ENCODE results near the gene ACOX3. TPM values are rescaled to one million over a fixed set of nuclear protein-coding genes. Genes with fewer than 3 reads are reported as not detected.

ACOX3 gene
- total and polyA plus RNA-seq, 9 of the 15 experiments (the other 6 are each of a cell fraction or from before 2014, with no cell fraction given) = 0.68 to 7.3 (median 3.7) TPM

- TF ChIP-seq GTF3C2 (IDR thresholded peaks at IDR 0.05; ENCODE audit: borderline replicate concordance, extremely low read depth, insufficient read length) = peak; percentile 23
- TF ChIP-seq SREBF2 (CRISPR knock-in tag; IDR thresholded peaks at IDR 0.05) = no peak
- no peak for TF ChIP-seq HEY1 (CRISPR knock-in tag; IDR thresholded peaks at IDR 0.05; ENCODE audit: borderline replicate concordance)
- TF ChIP-seq ZNF3 (CRISPR knock-in tag; IDR thresholded peaks at IDR 0.05) = no peak
These were observed 47.8 kb downstream of the ACOX3 start (continued) for GRCh38 chr4:8392591-8393190.

- H3K4me2 ChIP-seq (ENCODE audit: insufficient read depth, low read length) = no peak overlapping the region
- intact Hi-C loops (cut with micrococcal nuclease) (no loop called here), in situ Hi-C loops (cut with MboI) (no loop called here)
- no peak overlapping the region for H3K9ac ChIP-seq (ENCODE audit: insufficient read depth in 1 of 2, low read depth in 2 of 2, low read length in 2 of 2)
- H3K9me3 ChIP-seq (replicated peaks; ENCODE audit: control insufficient read depth, insufficient read depth, low read depth, low read length) = no peaks in the 10 kb centered on the region
- H3K27ac ChIP-seq (ENCODE audit: extremely low read depth, low read depth, low read length) = no peak overlapping the region
- no peak for FAIRE-seq
- no peak for ATAC-seq
- DNase-seq (ENCODE audit: extremely low read depth in 1 of 4, low spot score in 3 of 4) = no peak
- no peak overlapping the region for H2AFZ ChIP-seq (ENCODE audit: low read depth, low read length)
- no TSS peak for BruUV-seq (replicated peaks)
- no peaks in the 10 kb centered on the region for H3K27me3 ChIP-seq (ENCODE audit: control insufficient read depth in 2 of 2, insufficient read depth in 2 of 2, low read length in 2 of 2)
- CTCF ChIA-PET (ENCODE audit: low intra/inter-chr PET ratio) = no interaction called here
- H3K36me3 ChIP-seq (ENCODE audit: control insufficient read depth, insufficient read depth, low read length) = no peaks in the 10 kb centered on the region
- no peak overlapping the region for H3K4me3 ChIP-seq
- 62% methylated on average over 9 of the region's 9 CpGs for WGBS (ENCODE audit: insufficient coverage, low coverage, missing lambda C conversion rate)
- peaks cover 0 to 9% of the 10 kb centered on the region in 2 experiments; a peak in 1 of 5 replicates for H3K4me1 ChIP-seq (replicated peaks in 1 of 2; ENCODE audit: control insufficient read depth in 2 of 2, insufficient read depth in 2 of 2, low read length in 2 of 2)
- H3K79me2 ChIP-seq (ENCODE audit: control insufficient read depth, insufficient read depth, low read length) = no peaks in the 10 kb centered on the region
- POLR2A ChIA-PET = interaction anchor here (1.2 kb wide), 1 partner anchor 17 kb away, joined by 4 read pairs; no protein-coding TSS in a partner anchor
- 0 out of 2 replicates have a peak, but pooled peaks cover 3% of the 10 kb centered on the region for H4K20me1 ChIP-seq (replicated peaks; ENCODE audit: control insufficient read depth, insufficient read depth, low read length)
- H3K9me1 ChIP-seq (ENCODE audit: control insufficient read depth, insufficient read depth, low read length) = no peaks in the 10 kb centered on the region
- TF ChIP-seq STAG1 (CRISPR knock-in tag; IDR thresholded peaks at IDR 0.05; ENCODE audit: borderline replicate concordance) (no peak), MAX (CRISPR knock-in tag; IDR thresholded peaks at IDR 0.05) (no peak), HINFP (tag; conservative IDR thresholded peaks at IDR 0.05; ENCODE audit: low read depth) (no peak), CBFA2T3 (IDR thresholded peaks at IDR 0.05) (peak; percentile 28; the same call in 1 of the 2 replicates), KAT7 (CRISPR knock-in tag; IDR thresholded peaks at IDR 0.05; ENCODE audit: borderline replicate concordance) (no peak), XRCC4 (IDR thresholded peaks at IDR 0.05; ENCODE audit: extremely low read depth, insufficient read depth, insufficient read length) (no peak), EWSR1 (IDR thresholded peaks at IDR 0.05; ENCODE audit: borderline replicate concordance, low read depth, partially characterized antibody) (no peak)
These were observed 48.6 kb downstream of the ACOX3 start for GRCh38 chr4:8391972-8392371.

Measured in K562 (cell line).